Psoas muscle (tissue), 8 donors: Measurements from ENCODE around the gene FKBP11. TPM values are rescaled to one million over a fixed set of nuclear protein-coding genes. Genes with fewer than 3 reads are reported as not detected.

Experiments
- ATAC-seq, 4 donors: fragments of 200-7000 bp; cut with Tn5 transposase; one replicate each; pipeline ENCODE4 v1.9.1; 2020; ENCODE audit warnings: moderate library complexity in 3 of 4, mild to moderate bottlenecking in 2 of 4
- DNase-seq, 2 donors: peaks; one replicate each; pipeline ENCODE4 v3.0.0-alpha.2; 2020
- H3K27ac ChIP-seq: fragments of 200-600 bp; one replicate; pipeline ENCODE4 v1.8.0; 2022
- H3K27me3 ChIP-seq, 3 donors: fragments of 200-600 bp in 1 of 3; one replicate each; pipeline versions ENCODE4 v1.6.1 to v1.8.0; 2013 to 2022; ENCODE audit warnings: low read length in 2 of 3, mild to moderate bottlenecking in 2 of 3, moderate library complexity in 1 of 3; ENCODE audit not compliant: insufficient read depth in 3 of 3
- H3K36me3 ChIP-seq, 2 donors: fragments of 200-600 bp in 1 of 2; one replicate each; pipeline versions ENCODE4 v1.6.1 to v1.8.0; 2013 to 2022; ENCODE audit warnings: low read depth in 1 of 2, mild to moderate bottlenecking in 1 of 2, moderate library complexity in 1 of 2; ENCODE audit not compliant: insufficient read depth in 1 of 2
- H3K4me1 ChIP-seq: fragments of 200-600 bp; one replicate; pipeline ENCODE4 v1.8.0; 2022
- H3K4me3 ChIP-seq: fragments of 200-600 bp; one replicate; pipeline ENCODE4 v1.8.0; 2022; ENCODE audit warnings: mild to moderate bottlenecking
- H3K9me3 ChIP-seq: fragments of 200-600 bp; one replicate; pipeline ENCODE4 v1.8.0; 2022
- CTCF ChIP-seq: fragments of 200-600 bp; IDR thresholded peaks from one replicate; pipeline ENCODE4 v1.8.0; 2022; ENCODE audit warnings: antibody characterized with exemption
- WGBS, 3 donors: extraction: QIAGEN DNeasy Blood & Tissue Kit; methylation state at CpG; one replicate each; pipeline versions ENCODE4 v1.1.6 to v1.1.7; 2013; 5-methylcytosine and 5-hydroxymethylcytosine counted together
- intact Hi-C, 2 donors: fragments of 100-400 bp; cut with DNase I; formaldehyde crosslinking; loops; one replicate each; pipeline versions ENCODE4 v1.11.0 to v1.14.2; 2022
- polyA plus RNA-seq, 3 donors: library from polyadenylated mRNA; stranded (reverse); fragments of 200-250 nt; gene quantifications; one replicate each; pipeline ENCODE4 v1.2.3, GENCODE V29; 2013
- total RNA-seq, 4 donors: library from RNA; stranded (reverse); fragmentation: NEBNext Ultra II Directional in 2 of 4; extraction: Animal tissue kit (Norgen Biotek cat#: 25700) in 2 of 4; gene quantifications; one replicate each; pipeline versions ENCODE4 v1.2.1 to v1.2.4, GENCODE V29; 2021 to 2023
- donor health status: healthy with polysubstance abuse.
- donor health status: DM: no; HTN: no; CAD: no; lungs with moderate emphysema.
- donor health status: Bipolar disorder and iron deficiency.
- donor health status: healthy.
- donor health status: DM: yes; HTN: yes; CAD: no.
- donor health status: DM: no; HTN: no; CAD: no.
- donor health status: DM: no; HTN: no; CAD: no.
- donor health status: DM: yes; HTN: yes; CAD: no.

FKBP11 gene
- total and polyA plus RNA-seq, 7 donors, result 1.6 to 7.8 (median 2.6) TPM

DNA sequence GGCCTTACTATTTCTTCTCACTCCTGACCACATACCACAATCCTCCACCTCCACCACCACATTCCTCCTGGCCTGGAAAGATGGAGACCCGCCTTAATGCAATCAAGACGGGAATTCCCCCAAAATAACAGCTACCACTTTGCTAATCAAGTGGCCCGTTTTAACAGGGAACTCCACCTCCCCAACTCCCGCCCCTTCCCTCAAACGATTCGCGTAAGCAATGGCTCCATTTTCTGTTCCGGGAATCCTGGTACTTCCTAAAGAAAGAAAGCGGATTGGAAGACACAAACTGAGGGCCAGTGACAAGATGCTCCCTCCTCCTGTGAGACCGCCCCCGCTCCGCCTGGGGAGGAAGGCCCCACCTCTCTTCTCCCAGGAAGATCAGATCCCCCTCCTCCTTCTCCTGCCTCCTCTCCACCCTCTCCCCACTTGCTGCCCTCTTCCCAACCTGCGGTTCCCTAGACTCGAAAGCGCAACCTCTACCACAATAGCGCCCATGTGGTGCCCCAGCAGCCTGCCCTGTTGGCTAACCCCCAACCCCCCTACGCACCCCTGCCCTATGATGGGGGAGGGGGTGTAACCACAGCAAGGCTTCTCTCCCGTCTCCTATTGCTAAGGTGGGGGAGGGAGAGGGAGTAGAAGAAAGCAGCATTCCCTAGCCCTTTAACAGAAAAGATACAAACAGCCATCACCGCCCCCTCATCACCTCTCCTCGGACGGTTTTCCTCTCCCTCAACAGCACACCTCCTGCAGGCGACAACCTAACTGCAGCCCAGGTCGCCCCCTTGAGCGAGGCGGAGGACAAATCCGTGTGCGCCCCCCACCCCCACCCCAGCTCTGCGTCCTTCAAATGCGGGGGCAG lies 31.2 kb upstream of the FKBP11 start:
- no peaks in the 10 kb centered on the region for H3K9me3 ChIP-seq
- peak overlapping the region; percentile 62 for H3K27ac ChIP-seq
- peaks cover 17% of the 10 kb centered on the region for H3K4me1 ChIP-seq
- peaks cover 0 to 11% of the 10 kb centered on the region in 2 donors for H3K36me3 ChIP-seq
- DNase-seq, result peak; percentile 83 to 87
- ATAC-seq, result peak; percentile 42 to 67 (median 53)
- intact Hi-C loops, result no loop called here
- WGBS, 3 donors, result 4 to 8% (median 6%) methylated on average over 28 to 29 of the region's 29 CpGs
- no peaks in the 10 kb centered on the region for H3K27me3 ChIP-seq
- TF ChIP-seq CTCF, result no peak
- H3K4me3 ChIP-seq, result peak overlapping the region; percentile 80

- TF ChIP-seq CTCF, result no peak
- H3K27me3 ChIP-seq, result no peaks in the 10 kb centered on the region
- ATAC-seq (no peak), DNase-seq (no peak)
- intact Hi-C loops, result no loop called here
- WGBS, 3 donors, result 72 to 89% (median 78%) methylated on average over 3 of the region's 3 CpGs
- H3K9me3 ChIP-seq, result no peaks in the 10 kb centered on the region
- H3K4me3 ChIP-seq, result no peak overlapping the region
- peaks cover 17% of the 10 kb centered on the region for H3K4me1 ChIP-seq
- no peak overlapping the region for H3K27ac ChIP-seq
- H3K36me3 ChIP-seq, result peaks cover 0 to 11% of the 10 kb centered on the region in 2 donors
These were observed 29.7 kb upstream of the FKBP11 start for GRCh38 chr12:48954841-48955501.

- Histone ChIP-seq H3K27me3 (no peaks in the 10 kb centered on the region), H3K4me1 (peaks cover 17% of the 10 kb centered on the region), H3K27ac (no peak overlapping the region), H3K36me3 (peaks cover 0 to 11% of the 10 kb centered on the region in 2 donors), H3K9me3 (no peaks in the 10 kb centered on the region), H3K4me3 (no peak overlapping the region)
- WGBS, 3 donors, result 88 to 92% (median 92%) methylated on average over 3 of the region's 3 CpGs
- no peak for DNase-seq
- no peak for TF ChIP-seq CTCF
- no peak for ATAC-seq
- intact Hi-C loops, result no loop called here
These were observed 28.8 kb upstream of the FKBP11 start for GRCh38 chr12:48954061-48954460.

- intact Hi-C loops, result no loop called here
- ATAC-seq, result no peak
- TF ChIP-seq CTCF, result no peak
- peaks cover 10% of the 10 kb centered on the region for H3K4me1 ChIP-seq
- WGBS, 3 donors, result 85 to 90% (median 89%) methylated on average over 4 of the region's 4 CpGs
- DNase-seq, result no peak
- no peak overlapping the region for H3K4me3 ChIP-seq
- H3K9me3 ChIP-seq, result no peaks in the 10 kb centered on the region
- H3K27me3 ChIP-seq, result no peaks in the 10 kb centered on the region
- H3K27ac ChIP-seq, result no peak overlapping the region
- peaks cover 0 to 11% of the 10 kb centered on the region in 2 donors for H3K36me3 ChIP-seq
These were observed 27.4 kb upstream of the FKBP11 start for GRCh38 chr12:48952691-48953090.
